ENCODE results near the gene C3orf62.

DNA sequence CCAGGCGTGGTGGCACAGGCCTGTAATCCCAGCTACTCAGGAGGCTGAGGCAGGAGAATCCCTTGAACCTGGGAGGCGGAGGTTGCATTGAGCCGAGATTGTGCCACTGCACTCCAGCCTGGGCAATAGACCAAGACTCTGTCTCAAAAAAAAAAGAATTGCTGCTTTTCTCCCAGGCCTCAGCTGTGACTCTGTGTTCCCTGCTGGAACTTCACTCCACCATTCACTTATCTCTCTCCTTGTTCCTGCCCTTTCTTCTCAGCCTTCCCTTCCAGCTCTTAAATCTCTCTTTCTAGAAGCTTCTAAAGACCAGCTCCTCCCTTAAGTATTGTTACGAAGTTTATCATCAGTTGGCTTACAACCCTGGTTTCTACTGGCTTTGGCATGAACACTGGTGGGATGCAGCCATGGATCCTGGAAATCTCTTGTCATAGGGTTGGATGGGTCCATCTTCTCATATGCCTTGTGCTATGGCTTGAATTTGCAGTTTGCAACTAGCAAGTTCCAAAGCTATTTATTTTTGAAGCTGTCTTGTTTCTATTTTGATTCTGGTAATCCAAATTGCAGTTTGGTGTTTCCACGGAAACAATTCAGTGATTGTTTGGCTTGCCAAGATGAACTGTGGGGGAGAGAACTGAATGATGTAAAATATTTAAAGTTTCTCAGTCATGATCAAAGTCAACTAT is 10.5 kb downstream of the C3orf62 start:
- TF ChIP-seq POLR2A (IDR thresholded peaks at IDR 0.05) (no peak), POLR2AphosphoS5 (IDR thresholded peaks at IDR 0.05) (no peak), EP300 (IDR thresholded peaks at IDR 0.05) (no peak)
- TF ChIP-seq, protein P1, sequence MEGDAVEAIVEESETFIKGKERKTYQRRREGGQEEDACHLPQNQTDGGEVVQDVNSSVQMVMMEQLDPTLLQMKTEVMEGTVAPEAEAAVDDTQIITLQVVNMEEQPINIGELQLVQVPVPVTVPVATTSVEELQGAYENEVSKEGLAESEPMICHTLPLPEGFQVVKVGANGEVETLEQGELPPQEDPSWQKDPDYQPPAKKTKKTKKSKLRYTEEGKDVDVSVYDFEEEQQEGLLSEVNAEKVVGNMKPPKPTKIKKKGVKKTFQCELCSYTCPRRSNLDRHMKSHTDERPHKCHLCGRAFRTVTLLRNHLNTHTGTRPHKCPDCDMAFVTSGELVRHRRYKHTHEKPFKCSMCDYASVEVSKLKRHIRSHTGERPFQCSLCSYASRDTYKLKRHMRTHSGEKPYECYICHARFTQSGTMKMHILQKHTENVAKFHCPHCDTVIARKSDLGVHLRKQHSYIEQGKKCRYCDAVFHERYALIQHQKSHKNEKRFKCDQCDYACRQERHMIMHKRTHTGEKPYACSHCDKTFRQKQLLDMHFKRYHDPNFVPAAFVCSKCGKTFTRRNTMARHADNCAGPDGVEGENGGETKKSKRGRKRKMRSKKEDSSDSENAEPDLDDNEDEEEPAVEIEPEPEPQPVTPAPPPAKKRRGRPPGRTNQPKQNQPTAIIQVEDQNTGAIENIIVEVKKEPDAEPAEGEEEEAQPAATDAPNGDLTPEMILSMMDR (IDR thresholded peaks at IDR 0.05), result no peak
